ENCODE data around the gene VPS9D1.

VPS9D1 gene

GRCh38 chr16:89732142-89732917, 11.6 kb upstream of the VPS9D1 start:
- TF ChIP-seq CTCF (IDR thresholded peaks at IDR 0.05): no peak

GRCh38 chr16:89730610-89731234, 10.0 kb upstream of the VPS9D1 start:
- TF ChIP-seq CTCF (IDR thresholded peaks at IDR 0.05): no peak

DNA sequence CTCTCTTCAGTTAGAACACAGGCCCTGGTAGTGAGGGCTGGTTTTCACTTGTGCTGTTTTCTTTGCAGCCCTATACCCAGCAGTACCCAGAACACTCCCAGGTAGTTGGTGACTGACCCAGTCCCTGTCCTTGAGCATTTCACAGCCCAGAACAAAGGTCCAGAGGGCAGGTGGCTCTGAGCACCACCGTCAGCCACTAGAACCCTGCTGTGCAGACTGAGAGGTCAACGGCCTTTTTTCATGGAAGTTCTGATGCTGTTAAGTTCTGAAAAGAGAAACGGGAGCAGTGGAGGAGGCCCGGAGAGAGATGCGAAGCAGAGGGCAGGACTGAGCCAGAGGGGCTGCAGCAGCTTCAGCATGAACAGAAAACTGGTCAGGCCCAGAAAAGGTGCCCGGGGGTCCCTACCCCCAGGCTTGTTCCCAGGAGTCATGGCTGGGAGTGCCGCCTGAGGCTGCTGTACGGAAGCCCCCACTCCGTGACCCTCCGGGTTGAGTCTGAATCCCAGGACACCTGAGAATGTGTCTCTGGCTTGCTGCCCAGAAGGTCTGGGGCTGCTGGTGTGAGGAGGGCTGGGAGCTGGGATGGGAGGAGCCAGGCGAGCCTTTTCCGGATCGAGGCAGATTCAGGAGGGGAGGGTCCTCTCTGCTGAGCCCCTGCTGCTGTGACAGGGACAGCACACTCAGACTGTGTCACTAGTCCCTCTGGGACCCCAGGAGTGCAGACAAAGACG, 9.3 kb upstream of the VPS9D1 start:
- TF ChIP-seq CTCF (IDR thresholded peaks at IDR 0.05): no peak

DNA sequence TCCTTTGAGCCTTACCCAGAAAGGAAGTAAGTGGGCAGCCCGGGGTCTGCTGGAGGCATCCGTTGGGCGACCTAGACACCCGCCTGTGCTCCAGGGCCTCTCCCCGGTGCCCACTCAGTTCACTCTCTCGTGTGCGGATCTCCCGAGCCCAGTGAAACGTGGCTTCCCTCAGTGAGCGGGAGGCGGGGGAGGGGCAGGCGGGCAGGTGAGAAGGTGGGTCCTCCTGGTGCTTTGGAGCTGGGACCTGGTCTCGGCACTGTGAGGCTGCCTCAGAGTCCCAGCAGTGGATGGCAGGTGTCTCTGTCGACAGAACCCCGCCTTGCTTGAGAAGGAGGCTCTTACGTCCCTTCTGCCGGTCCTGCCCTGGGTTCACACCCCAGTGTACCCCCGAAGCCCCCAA, 8.6 kb upstream of the VPS9D1 start:
- no peak for TF ChIP-seq CTCF (IDR thresholded peaks at IDR 0.05)

DNA sequence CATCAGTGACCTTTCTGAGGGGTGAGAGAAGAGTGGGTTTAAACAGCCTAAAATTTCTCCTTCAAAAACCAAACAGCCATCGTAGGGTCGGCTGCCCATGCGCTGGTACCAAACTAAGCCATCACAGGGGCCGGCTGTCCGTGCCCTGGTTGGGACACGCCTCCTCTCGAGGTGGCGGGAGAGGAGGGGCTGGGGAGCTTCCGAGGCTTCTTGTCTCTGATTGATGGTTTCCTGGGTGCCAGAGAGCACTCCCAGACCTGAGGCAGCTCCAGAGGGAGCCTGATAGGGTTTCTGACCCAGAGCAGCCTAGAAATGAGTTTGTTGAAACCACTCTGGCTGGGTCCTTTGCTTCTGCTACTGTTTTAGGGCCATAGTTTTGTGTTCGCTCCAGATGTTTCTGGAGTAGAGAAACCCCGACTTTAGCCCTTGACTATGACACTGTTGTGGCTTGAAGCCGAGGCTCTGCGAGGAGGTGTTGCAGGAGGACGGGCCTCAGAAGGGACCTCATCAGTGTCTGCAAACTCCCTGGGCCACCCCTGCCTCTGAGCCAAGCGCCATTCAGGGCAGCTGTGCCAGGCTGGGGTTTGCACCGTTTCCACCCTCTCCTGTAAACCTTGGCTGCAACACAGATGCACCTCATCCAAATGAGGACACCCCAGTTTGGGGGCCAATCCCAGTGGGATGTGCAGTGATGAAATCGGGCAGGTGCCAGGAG, 6.9 kb upstream of the VPS9D1 start:
- TF ChIP-seq CTCF (IDR thresholded peaks at IDR 0.05): no peak

DNA sequence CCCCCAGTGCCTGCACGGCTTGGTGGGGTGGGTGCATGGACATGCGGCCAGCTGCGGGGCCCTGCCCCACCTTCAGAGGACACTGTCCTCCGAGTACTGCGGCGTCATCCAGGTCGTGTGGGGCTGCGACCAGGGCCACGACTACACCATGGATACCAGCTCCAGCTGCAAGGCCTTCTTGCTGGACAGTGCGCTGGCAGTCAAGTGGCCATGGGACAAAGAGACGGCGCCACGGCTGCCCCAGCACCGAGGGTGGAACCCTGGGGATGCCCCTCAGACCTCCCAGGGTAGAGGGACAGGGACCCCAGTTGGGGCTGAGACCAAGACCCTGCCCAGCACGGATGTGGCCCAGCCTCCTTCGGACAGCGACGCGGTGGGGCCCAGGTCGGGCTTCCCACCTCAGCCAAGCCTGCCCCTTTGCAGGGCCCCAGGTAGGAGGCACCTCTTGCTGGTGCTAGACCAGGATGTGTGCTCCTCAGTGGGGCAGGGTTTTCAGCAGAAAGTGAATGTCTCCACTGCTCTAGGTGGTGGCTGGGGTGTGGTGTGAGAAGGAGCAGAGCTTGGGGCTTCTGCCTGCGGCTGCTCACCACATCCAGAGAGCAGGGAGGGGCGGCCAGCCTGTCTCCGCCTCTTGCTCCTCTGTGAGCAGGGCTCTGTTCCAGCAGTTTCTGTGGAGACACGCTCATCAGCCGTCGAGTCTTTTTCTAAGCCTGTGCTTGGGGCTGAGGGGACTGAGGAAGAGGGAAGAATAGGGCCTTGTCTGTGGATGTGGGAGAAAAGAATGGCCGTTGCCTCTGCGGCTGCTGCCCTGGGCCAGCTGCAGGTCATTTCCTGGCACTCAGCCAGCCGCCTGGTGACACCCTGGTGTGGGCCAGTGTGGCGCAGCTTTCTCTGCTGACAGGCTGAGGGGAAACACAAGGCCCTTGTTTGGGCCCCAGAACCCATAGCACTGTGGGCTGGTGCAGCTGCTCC, 2.9 kb upstream of the VPS9D1 start:
- no peak for TF ChIP-seq CTCF (IDR thresholded peaks at IDR 0.05)
